Esophagus muscularis mucosa (tissue), 4 donors: ENCODE data around the gene CALML5. TPM values are rescaled to one million over a fixed set of nuclear protein-coding genes. Genes with fewer than 3 reads are reported as not detected.

ENCODE experiments used
- DNase-seq: peaks from one replicate; pipeline ENCODE4 v3.0.0-alpha.2; 2017; ENCODE audit errors: extremely low spot score
- H3K27ac ChIP-seq, 4 donors: fragments of 200-600 bp; sonication (generic); replicated peaks in 1 of 4; 1 replicate in 3 of 4; 2 replicates in 1 of 4; pipeline ENCODE4 v1.5.1; 2016 to 2019; ENCODE audit warnings: mild to moderate bottlenecking in 1 of 4
- H3K27me3 ChIP-seq, 4 donors: fragments of 200-600 bp; sonication (generic); one replicate each; pipeline versions ENCODE4 v1.5.1 to v1.6.0; 2016 to 2019
- H3K36me3 ChIP-seq, 4 donors: fragments of 200-600 bp; sonication (generic); one replicate each; pipeline ENCODE4 v1.5.1; 2016 to 2019
- H3K4me1 ChIP-seq, 4 donors: fragments of 200-600 bp; sonication (generic); one replicate each; pipeline ENCODE4 v1.5.1; 2016 to 2019
- H3K4me3 ChIP-seq, 4 donors: fragments of 200-600 bp; sonication (generic); 1 replicate in 2 of 4; 2 replicates in 2 of 4; pipeline ENCODE4 v1.5.1; 2016 to 2019; ENCODE audit warnings: mild to moderate bottlenecking in 4 of 4, moderate library complexity in 1 of 4
- H3K9me3 ChIP-seq, 4 donors: fragments of 200-600 bp; sonication (generic); 1 replicate in 3 of 4; 2 replicates in 1 of 4; pipeline ENCODE4 v1.5.1; 2016 to 2019
- CTCF ChIP-seq, 3 experiments: fragments of 200-600 bp in 2 of 3; fragments of 450-650 bp in 1 of 3; sonication (generic) in 2 of 3; IDR thresholded peaks; one replicate each; pipeline ENCODE4 v1.5.1; 2017 to 2019; ENCODE audit warnings: antibody characterized with exemption in 3 of 3, mild to moderate bottlenecking in 2 of 3, moderate library complexity in 1 of 3
- EP300 ChIP-seq: sonication (generic); formaldehyde crosslinking; IDR thresholded peaks from one replicate; pipeline ENCODE4 v1.6.1; 2017; ENCODE audit warnings: antibody characterized with exemption
- POLR2A ChIP-seq: fragments of 450-650 bp; IDR thresholded peaks from one replicate; pipeline ENCODE4 v1.6.1; 2017; ENCODE audit warnings: antibody characterized with exemption, moderate library complexity, mild to moderate bottlenecking, low read depth
- POLR2AphosphoS5 ChIP-seq, 2 donors: sonication (generic); formaldehyde crosslinking; IDR thresholded peaks; one replicate each; pipeline ENCODE4 v1.6.1; 2017; ENCODE audit warnings: antibody characterized with exemption in 2 of 2
- WGBS: methylation state at CpG from one replicate; pipeline ENCODE4 v1.1.5; 2018; 5-methylcytosine and 5-hydroxymethylcytosine counted together
- intact Hi-C: fragments of 100-400 bp; cut with DNase I; formaldehyde crosslinking; loops from one replicate; pipeline ENCODE4 v1.15.1; 2023
- total RNA-seq, 4 donors: library from RNA; depleted of rRNA; stranded (reverse); fragments of >200 nt; gene quantifications; one replicate each; pipeline versions ENCODE4 v1.1.0 to v1.2.1, GENCODE V29; 2016

CALML5 gene
- total RNA-seq, 4 donors from 2014 or later: not detected

GRCh38 chr10:5458949-5459747 is 40.2 kb downstream of the CALML5 start:
- Histone ChIP-seq H3K4me3 (no peak overlapping the region), H3K9me3 (no peaks in the 10 kb centered on the region), H3K36me3 (peaks cover 41 to 62% (median 48%) of the 10 kb centered on the region in 4 donors), H3K27me3 (no peaks in the 10 kb centered on the region), H3K4me1 (peaks cover 5 to 23% (median 16%) of the 10 kb centered on the region in 4 donors), H3K27ac (no peak overlapping the region)
- 91% methylated on average over 8 of the region's 8 CpGs for WGBS
- intact Hi-C loops: no loop called here
- TF ChIP-seq POLR2A (no peak), POLR2AphosphoS5 (IDR thresholded peaks at IDR 0.05) (peak in 1 of 2 donors; percentile 21)
- no peak for DNase-seq

- Histone ChIP-seq H3K27me3 (no peaks in the 10 kb centered on the region), H3K36me3 (peaks cover 48 to 70% (median 55%) of the 10 kb centered on the region in 4 donors), H3K4me1 (peaks cover 5 to 21% (median 16%) of the 10 kb centered on the region in 4 donors), H3K27ac (no peak overlapping the region), H3K9me3 (no peaks in the 10 kb centered on the region), H3K4me3 (no peak overlapping the region)
- intact Hi-C loops: no loop called here
- WGBS: 100% methylated on average over 1 of the region's 1 CpG
- DNase-seq: no peak
- TF ChIP-seq EP300: no peak
- no peak for TF ChIP-seq CTCF (IDR thresholded peaks at IDR 0.05)
- no peak for TF ChIP-seq POLR2A
- no peak for TF ChIP-seq POLR2AphosphoS5 (IDR thresholded peaks at IDR 0.05)
Observed at GRCh38 chr10:5458425-5458824, 40.9 kb downstream of the CALML5 start.

- no peaks in the 10 kb centered on the region for H3K27me3 ChIP-seq
- TF ChIP-seq POLR2A (no peak), EP300 (no peak), CTCF (IDR thresholded peaks at IDR 0.05) (no peak), POLR2AphosphoS5 (IDR thresholded peaks at IDR 0.05) (no peak)
- H3K4me3 ChIP-seq: no peak overlapping the region
- H3K27ac ChIP-seq: no peak overlapping the region
- WGBS: 92% methylated on average over 3 of the region's 3 CpGs
- peaks cover 55 to 77% (median 62%) of the 10 kb centered on the region in 4 donors for H3K36me3 ChIP-seq
- peaks cover 5 to 18% (median 15%) of the 10 kb centered on the region in 4 donors for H3K4me1 ChIP-seq
- no peaks in the 10 kb centered on the region for H3K9me3 ChIP-seq
- no peak for DNase-seq
- intact Hi-C loops: no loop called here
Observed at GRCh38 chr10:5457741-5458140, 41.6 kb downstream of the CALML5 start.

GRCh38 chr10:5456563-5456962 is 42.8 kb downstream of the CALML5 start:
- WGBS: 88% methylated on average over 12 of the region's 12 CpGs
- H3K36me3 ChIP-seq: peaks cover 62 to 88% (median 70%) of the 10 kb centered on the region in 4 donors
- H3K4me3 ChIP-seq: no peak overlapping the region
- peak; percentile 55 for DNase-seq
- H3K4me1 ChIP-seq: peaks cover 0 to 12% (median 6%) of the 10 kb centered on the region in 4 donors
- peak overlapping the region in 1 of 4 donors; percentile 13 for H3K27ac ChIP-seq
- intact Hi-C loops: no loop called here
- no peaks in the 10 kb centered on the region for H3K9me3 ChIP-seq
- H3K27me3 ChIP-seq: no peaks in the 10 kb centered on the region
- TF ChIP-seq POLR2A (no peak), POLR2AphosphoS5 (IDR thresholded peaks at IDR 0.05) (no peak), EP300 (no peak), CTCF (IDR thresholded peaks at IDR 0.05) (no peak)

- Histone ChIP-seq H3K9me3 (no peaks in the 10 kb centered on the region), H3K36me3 (peaks cover 51 to 74% (median 64%) of the 10 kb centered on the region in 4 donors), H3K4me1 (peaks cover 0 to 19% (median 16%) of the 10 kb centered on the region in 4 donors), H3K27ac (peak overlapping the region in 1 of 4 donors; percentile 6), H3K27me3 (no peaks in the 10 kb centered on the region), H3K4me3 (no peak overlapping the region)
- intact Hi-C loops: no loop called here
- TF ChIP-seq POLR2A (no peak), POLR2AphosphoS5 (IDR thresholded peaks at IDR 0.05) (no peak), EP300 (no peak)
- 87% methylated on average over 13 of the region's 13 CpGs for WGBS
- DNase-seq: no peak
Observed at GRCh38 chr10:5453749-5454489, 45.5 kb downstream of the CALML5 start.
